A549 (cell line): ENCODE results near the gene AHNAK2. TPM values are rescaled to one million over a fixed set of nuclear protein-coding genes. Genes with fewer than 3 reads are reported as not detected.

ENCODE experiments used
- ATAC-seq, 2 experiments: fragments of 200-7000 bp in 1 of 2; fragments of >200 bp in 1 of 2; cut with Nextera tagmentation in 1 of 2; cut with Tn5 transposase in 1 of 2; 3 replicates each; pipeline versions ENCODE4 v1.8.0 to v1.9.1; 2018 to 2020; ENCODE audit warnings: mild to moderate bottlenecking in 1 of 2, moderate library complexity in 1 of 2
- CTCF ChIA-PET: fragments of 300-600 bp; sonication (Branson Sonifier 250); formaldehyde crosslinking; extraction: SDS; loops from one replicate; lab custom pipeline; 2021; ENCODE audit warnings: antibody characterized with exemption, inconsistent platforms; lab: Yijun Ruan, JAX
- POLR2A ChIA-PET: fragments of 350-600 bp; formaldehyde crosslinking; extraction: SDS; loops from one replicate; lab custom pipeline; 2021; ENCODE audit warnings: antibody characterized with exemption, inconsistent platforms; lab: Yijun Ruan, JAX
- DNase-seq, 2 experiments: peaks; one replicate each; pipeline versions ENCODE4 v3.0.0 to v3.0.0-alpha.2; 2011 to 2016; ENCODE audit warnings: low read depth in 1 of 2, low spot score in 1 of 2
- FAIRE-seq: peaks from 2 replicates; lab custom pipeline; 2011; peaks lifted over from hg19 to GRCh38; lab: Jason Lieb, UNC
- H3K27ac ChIP-seq, 2 experiments: fragments of >200 bp; sonication (Bioruptor Twin); formaldehyde crosslinking; 3 replicates each; pipeline ENCODE4 v1.5.1; 2016 to 2017
- H3K4me1 ChIP-seq: fragments of >200 bp; sonication (Bioruptor Twin); formaldehyde crosslinking; 3 replicates; pipeline ENCODE4 v1.6.1; 2016
- H3K4me2 ChIP-seq: fragments of >200 bp; sonication (Bioruptor Twin); formaldehyde crosslinking; 3 replicates; pipeline ENCODE4 v1.6.1; 2016
- H3K4me3 ChIP-seq: fragments of >200 bp; sonication (Bioruptor Twin); formaldehyde crosslinking; 3 replicates; pipeline ENCODE4 v1.5.1; 2016
- H3K9me3 ChIP-seq: fragments of >200 bp; sonication (Bioruptor Twin); formaldehyde crosslinking; 3 replicates; pipeline ENCODE4 v1.6.1; 2016
- CEBPB ChIP-seq, 2 experiments: fragments of >200 bp in 1 of 2; sonication (Bioruptor Twin) in 1 of 2; formaldehyde crosslinking in 1 of 2; IDR thresholded peaks; 2 replicates each; pipeline ENCODE4 v1.6.1; 2012 to 2016
- FOSL2 ChIP-seq, 2 experiments: fragments of 450-650 bp in 1 of 2; fragments of >200 bp in 1 of 2; sonication (Bioruptor Twin) in 1 of 2; formaldehyde crosslinking; IDR thresholded peaks; 2 replicates each; pipeline versions ENCODE4 v1.5.0 to v1.6.1; 2016 to 2020; ENCODE audit warnings: mild to moderate bottlenecking in 1 of 2, moderate library complexity in 1 of 2
- JUN ChIP-seq, 2 experiments: fragments of >200 bp; sonication (Bioruptor Twin); formaldehyde crosslinking; IDR thresholded peaks; 2 replicates in 1 of 2; 3 replicates in 1 of 2; pipeline ENCODE4 v1.6.1; 2016 to 2017
- NPAS2 ChIP-seq: fragments of 250-450 bp; sonication (Bioruptor Pico); IDR thresholded peaks from 2 replicates; pipeline ENCODE4 v1.8.0; 2022; ENCODE audit warnings: mild to moderate bottlenecking, moderate library complexity, borderline replicate concordance
- POLR2A ChIP-seq: IDR thresholded peaks from 2 replicates; pipeline ENCODE4 v1.6.1; 2012; ENCODE audit warnings: mild to moderate bottlenecking, low read length
- RAD21 ChIP-seq, 2 experiments: fragments of >200 bp in 1 of 2; sonication (Bioruptor Twin) in 1 of 2; formaldehyde crosslinking in 1 of 2; IDR thresholded peaks in 1 of 2; conservative IDR thresholded peaks in 1 of 2; 2 replicates in 1 of 2; 3 replicates in 1 of 2; pipeline ENCODE4 v1.6.1; 2012 to 2018; ENCODE audit warnings: inconsistent platforms in 1 of 2
- RCOR1 ChIP-seq: fragments of 150-350 bp; IDR thresholded peaks from 2 replicates; pipeline ENCODE4 v1.6.1; 2014; ENCODE audit warnings: antibody characterized with exemption, low read length, low read depth
- SMC3 ChIP-seq: fragments of >200 bp; sonication (Bioruptor Twin); formaldehyde crosslinking; IDR thresholded peaks from 3 replicates; pipeline ENCODE4 v1.6.1; 2018; ENCODE audit warnings: inconsistent platforms
- TP53 ChIP-seq: fragments of 250-450 bp; sonication (Bioruptor Pico); IDR thresholded peaks from 2 replicates; pipeline ENCODE4 v1.5.0; 2021; ENCODE audit warnings: mild to moderate bottlenecking, moderate library complexity
- WGBS: methylation state at CpG from one replicate; pipeline ENCODE4 v1.1.6; 2017; ENCODE audit errors: missing lambda C conversion rate; 5-methylcytosine and 5-hydroxymethylcytosine counted together
- polyA plus RNA-seq, 4 experiments: library from polyadenylated mRNA; depleted of rRNA in 3 of 4; stranded (reverse); fragments of >200 nt; fragmentation: RNase III in 1 of 4; extraction: RNeasy Plus Mini Kit Qiagen cat#74134 plus additional on column Dnase treatment in 1 of 4; gene quantifications; 2 replicates in 3 of 4; 3 replicates in 1 of 4; pipeline ENCODE4 v1.2.3, GENCODE V29; 2011 to 2017
- TF ChIP-seq, protein P1 (sequence below): IDR thresholded peaks from 2 replicates; pipeline ENCODE4 v1.6.1; 2012
- TF ChIP-seq, protein P2 (sequence below): fragments of >200 bp; sonication (Bioruptor Twin); formaldehyde crosslinking; IDR thresholded peaks from 3 replicates; pipeline ENCODE4 v1.5.1; 2016

AHNAK2 gene
- polyA plus RNA-seq, 2 of the 4 experiments (the other 2 are of a cell fraction): 43.3 to 43.7 TPM

- Histone ChIP-seq H3K9me3 (no peaks in the 10 kb centered on the region), H3K27ac (peak overlapping the region; percentile 97 to 99), H3K4me1 (peaks cover 75% of the 10 kb centered on the region), H3K4me2 (peak overlapping the region; percentile 97), H3K4me3 (peak overlapping the region; percentile 63)
- WGBS: 29% methylated on average over 5 of the region's 11 CpGs
- POLR2A ChIA-PET: no interaction called here
- TF ChIP-seq CEBPB (IDR thresholded peaks at IDR 0.05) (no peak), JUN (IDR thresholded peaks at IDR 0.05) (no peak), POLR2A (peak; percentile 30; the same call in 1 of the 2 replicates), TP53 (CRISPR knock-in tag) (no peak), RAD21 (conservative IDR thresholded peaks at IDR 0.05 in 1 of 2, IDR thresholded peaks at IDR 0.05 in 1 of 2) (no peak), FOSL2 (IDR thresholded peaks at IDR 0.05) (no peak), FOSL2 (CRISPR knock-in tag; IDR thresholded peaks at IDR 0.05) (no peak)
- TF ChIP-seq, protein P1, sequence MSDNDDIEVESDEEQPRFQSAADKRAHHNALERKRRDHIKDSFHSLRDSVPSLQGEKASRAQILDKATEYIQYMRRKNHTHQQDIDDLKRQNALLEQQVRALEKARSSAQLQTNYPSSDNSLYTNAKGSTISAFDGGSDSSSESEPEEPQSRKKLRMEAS: 0 out of 2 replicates have a peak, but pooled peaks have one; percentile 13
- peak in 1 of 2 experiments; percentile 61 for DNase-seq
- FAIRE-seq: no peak
- CTCF ChIA-PET: interaction anchor here (0.6 to 6.6 kb wide), 20 partner anchors 7 to 129 kb away, joined by 3 to 235 read pairs (median 8); partner anchors contain the start of genes CDCA4, CEP170B and CLBA1
- ATAC-seq: no peak; a peak in 1 of 6 replicates
These were observed 1.0 kb downstream of the AHNAK2 start for GRCh38 chr14:104977008-104977680.

- Histone ChIP-seq H3K4me3 (peak overlapping the region; percentile 63), H3K9me3 (no peaks in the 10 kb centered on the region), H3K4me2 (peak overlapping the region; percentile 97), H3K27ac (peak overlapping the region; percentile 97 to 99), H3K4me1 (peaks cover 81% of the 10 kb centered on the region)
- DNase-seq (peak; percentile 64 to 90), ATAC-seq (peak in 1 of 2 experiments; percentile 56; a peak in 3 of 6 replicates), FAIRE-seq (no peak)
- ChIA-PET POLR2A (interaction anchor here (1.0 kb wide), 1 partner anchor 70 kb away, joined by 4 read pairs; no protein-coding TSS in a partner anchor), CTCF (interaction anchor here (0.6 to 6.6 kb wide), 37 partner anchors 8 to 513 kb away, joined by 3 to 235 read pairs (median 5); partner anchors contain the start of genes CDCA4, CEP170B and CLBA1)
- 23% methylated on average over 15 of the region's 21 CpGs for WGBS
- TF ChIP-seq RCOR1: no peak
- TF ChIP-seq, protein P2, sequence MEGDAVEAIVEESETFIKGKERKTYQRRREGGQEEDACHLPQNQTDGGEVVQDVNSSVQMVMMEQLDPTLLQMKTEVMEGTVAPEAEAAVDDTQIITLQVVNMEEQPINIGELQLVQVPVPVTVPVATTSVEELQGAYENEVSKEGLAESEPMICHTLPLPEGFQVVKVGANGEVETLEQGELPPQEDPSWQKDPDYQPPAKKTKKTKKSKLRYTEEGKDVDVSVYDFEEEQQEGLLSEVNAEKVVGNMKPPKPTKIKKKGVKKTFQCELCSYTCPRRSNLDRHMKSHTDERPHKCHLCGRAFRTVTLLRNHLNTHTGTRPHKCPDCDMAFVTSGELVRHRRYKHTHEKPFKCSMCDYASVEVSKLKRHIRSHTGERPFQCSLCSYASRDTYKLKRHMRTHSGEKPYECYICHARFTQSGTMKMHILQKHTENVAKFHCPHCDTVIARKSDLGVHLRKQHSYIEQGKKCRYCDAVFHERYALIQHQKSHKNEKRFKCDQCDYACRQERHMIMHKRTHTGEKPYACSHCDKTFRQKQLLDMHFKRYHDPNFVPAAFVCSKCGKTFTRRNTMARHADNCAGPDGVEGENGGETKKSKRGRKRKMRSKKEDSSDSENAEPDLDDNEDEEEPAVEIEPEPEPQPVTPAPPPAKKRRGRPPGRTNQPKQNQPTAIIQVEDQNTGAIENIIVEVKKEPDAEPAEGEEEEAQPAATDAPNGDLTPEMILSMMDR: peak; percentile 91
- peak; percentile 87 to 92 for TF ChIP-seq RAD21 (conservative IDR thresholded peaks at IDR 0.05 in 1 of 2, IDR thresholded peaks at IDR 0.05 in 1 of 2)
- peak in 1 of 2 experiments; percentile 28; a peak in 1 of 5 replicates for TF ChIP-seq JUN (IDR thresholded peaks at IDR 0.05)
- TF ChIP-seq SMC3: peak; percentile 96
- TF ChIP-seq, protein P1: peak; percentile 59
- 0 out of 2 replicates have a peak, but pooled peaks have one; percentile 21 for TF ChIP-seq POLR2A
- no peak for TF ChIP-seq CEBPB (IDR thresholded peaks at IDR 0.05)
- TF ChIP-seq, all 56 proteins: peak for 6
These were observed 1.8 kb downstream of the AHNAK2 start for GRCh38 chr14:104976198-104977007.

- WGBS: 61% methylated on average over 16 of the region's 21 CpGs
- FAIRE-seq: no peak
- no peak for ATAC-seq
- TF ChIP-seq NPAS2 (CRISPR knock-in tag) (no peak), RAD21 (conservative IDR thresholded peaks at IDR 0.05 in 1 of 2, IDR thresholded peaks at IDR 0.05 in 1 of 2) (peak in 1 of 2 experiments; percentile 42; a peak in 1 of 5 replicates)
- peak in 1 of 2 experiments; percentile 49 for DNase-seq
- Histone ChIP-seq H3K4me2 (peak overlapping the region; percentile 97), H3K27ac (peak overlapping the region; percentile 97 to 99), H3K4me1 (peaks cover 86% of the 10 kb centered on the region), H3K9me3 (no peaks in the 10 kb centered on the region), H3K4me3 (0 out of 3 replicates have a peak overlapping the region, but pooled peaks have one; percentile 17)
- ChIA-PET CTCF (interaction anchor here (0.6 to 6.6 kb wide), 34 partner anchors 9 to 514 kb away, joined by 3 to 235 read pairs (median 5); partner anchors contain the start of genes CDCA4, CEP170B and CLBA1), POLR2A (interaction anchor here (0.9 to 3.8 kb wide), 4 partner anchors 10 to 112 kb away, joined by 4 to 76 read pairs (median 20); partner anchors contain the start of genes CDCA4 and CLBA1)
These were observed 2.5 kb downstream of the AHNAK2 start for GRCh38 chr14:104975481-104976197.
